ENCODE measurements around the gene ZMYND19. TPM values are rescaled to one million over a fixed set of nuclear protein-coding genes. Genes with fewer than 3 reads are reported as not detected.
A peak's percentile ranks its signal among the peaks of the same experiment; 100 is the strongest.
"Not testable (repeated sequence)": the region's sequence is repeated elsewhere in the genome, so short reads cannot be mapped to it uniquely, and the experiment has no call there.

The ZMYND19 gene
- 19.5 TPM for polyA plus RNA-seq (ENCODE audit: insufficient read length)
- long read RNA-seq, donor 1, transcript ZMYND19-201 (6 exons, 1,375 nt): major isoform, 29 of 29 reads
- long read RNA-seq, donor 1, partial matches to known transcripts: 0 of 29 reads
- long read RNA-seq, donor 1, other reads (novel, unspliced or antisense): 0 of 29 reads
- long read RNA-seq, donor 2, transcript ZMYND19-201 (6 exons, 1,375 nt): major isoform, 12 of 12 reads
- long read RNA-seq, donor 2, partial matches to known transcripts: 0 of 12 reads
- long read RNA-seq, donor 2, other reads (novel, unspliced or antisense): 0 of 12 reads
- long read RNA-seq, donor 3, transcript ZMYND19-201 (6 exons, 1,375 nt): major isoform, 15 of 15 reads
- long read RNA-seq, donor 3, partial matches to known transcripts: 0 of 15 reads
- long read RNA-seq, donor 3, other reads (novel, unspliced or antisense): 0 of 15 reads
- long read RNA-seq, donor 4, partial matches to known transcripts: 0 of 1 reads
- long read RNA-seq, donor 4, other reads (novel, unspliced or antisense): 0 of 1 reads
- long read RNA-seq, donor 5, transcript ZMYND19-201 (6 exons, 1,375 nt): major isoform, 24 of 24 reads
- long read RNA-seq, donor 5, partial matches to known transcripts: 0 of 24 reads
- long read RNA-seq, donor 5, other reads (novel, unspliced or antisense): 0 of 24 reads
- long read RNA-seq, donor 6, transcript ZMYND19-201 (6 exons, 1,375 nt): major isoform, 12 of 12 reads
- long read RNA-seq, donor 6, partial matches to known transcripts: 0 of 12 reads
- long read RNA-seq, donor 6, other reads (novel, unspliced or antisense): 0 of 12 reads
- long read RNA-seq, donor 7, transcript ZMYND19-201 (6 exons, 1,375 nt): major isoform, 17 of 23 reads
- long read RNA-seq, donor 7, partial matches to known transcripts: 6 of 23 reads
- long read RNA-seq, donor 7, other reads (novel, unspliced or antisense): 0 of 23 reads
- long read RNA-seq, donor 8, transcript ZMYND19-201 (6 exons, 1,375 nt): major isoform, 7 of 7 reads
- long read RNA-seq, donor 8, partial matches to known transcripts: 0 of 7 reads
- long read RNA-seq, donor 8, other reads (novel, unspliced or antisense): 0 of 7 reads

GRCh38 chr9:137590469-137591383, at the start of gene ZMYND19:
ZMYND19 (minus strand) TSS chr9:137590512; CDS start chr9:137590263, 249 bp downstream.
- peak; percentile 89 for DNase-seq

DNA sequence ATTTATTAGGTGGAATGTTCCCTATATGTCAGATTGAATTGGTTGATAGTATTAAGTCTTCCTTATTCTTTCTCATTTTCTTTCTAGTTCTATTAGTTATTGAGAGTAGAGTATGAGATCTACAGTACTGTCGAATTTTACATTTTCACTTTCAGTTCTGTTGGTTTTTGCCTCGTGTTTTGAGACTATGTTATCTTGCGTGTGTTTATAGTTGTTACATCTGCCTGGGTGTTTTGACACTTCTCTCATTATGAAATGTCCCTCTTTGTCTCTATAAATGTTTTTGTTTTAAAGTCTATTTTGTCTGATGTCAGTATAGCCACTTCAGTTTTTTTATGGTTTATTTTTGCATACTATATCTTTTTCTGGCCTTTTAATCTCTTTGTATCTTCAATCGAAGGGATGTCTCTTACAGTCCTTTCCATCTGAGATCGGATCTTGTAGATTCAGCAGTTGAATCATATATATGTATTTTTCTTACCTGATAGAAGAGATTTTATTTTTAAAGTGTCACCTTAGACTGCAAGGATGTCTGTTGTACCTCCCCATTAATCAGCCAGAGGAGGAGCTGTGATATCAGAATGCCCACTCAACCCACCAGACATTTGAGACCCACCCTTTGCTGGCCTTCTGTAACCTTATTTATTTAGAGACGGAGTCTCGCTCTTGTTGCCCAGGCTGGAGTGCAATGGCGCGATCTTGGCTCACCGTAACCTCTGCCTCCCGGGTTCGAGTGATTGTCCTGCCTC, 49.2 kb upstream of the ZMYND19 start:
- no peak for DNase-seq

DNA sequence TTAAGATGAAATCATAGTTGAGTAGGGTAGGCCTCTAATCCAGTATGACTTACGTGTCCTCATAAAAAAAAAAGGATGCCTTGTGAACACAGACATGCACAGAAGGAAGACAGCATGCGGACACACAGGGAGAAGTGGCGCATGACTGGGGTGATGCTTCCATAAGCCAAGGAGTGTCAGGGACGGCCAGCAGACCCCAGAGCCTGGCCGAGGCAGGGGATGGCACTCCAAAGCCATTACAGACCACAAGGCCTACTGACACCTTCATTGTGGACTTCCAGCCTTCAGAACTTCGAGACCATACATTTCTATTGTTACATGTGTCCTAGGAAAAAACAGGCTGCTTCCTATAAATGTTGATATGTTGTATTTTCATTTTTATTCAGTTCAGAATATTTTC, 48.4 kb upstream of the ZMYND19 start:
- DNase-seq: no peak

DNA sequence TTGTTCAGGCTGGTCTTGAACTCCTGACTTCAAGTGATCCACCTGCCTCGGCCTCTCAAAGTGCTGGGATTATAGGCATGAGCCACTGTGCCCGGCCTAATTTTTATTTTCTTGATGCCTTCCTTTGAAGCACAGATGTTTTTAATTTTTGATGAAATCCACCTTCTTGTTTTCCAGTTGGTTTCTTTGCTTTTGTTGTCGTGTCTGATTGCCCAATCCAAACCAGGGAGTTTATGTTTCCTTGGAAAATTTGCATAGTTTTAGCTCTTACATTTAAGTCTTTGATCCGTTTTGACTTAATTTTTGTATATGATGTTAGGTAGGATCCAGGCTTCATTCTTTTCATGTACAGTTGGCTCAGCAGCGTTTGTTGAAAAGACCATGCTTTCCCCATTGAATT, 43.7 kb upstream of the ZMYND19 start:
- no peak for DNase-seq

GRCh38 chr9:137632230-137633161, 42.2 kb upstream of the ZMYND19 start:
- no peak for DNase-seq

DNA sequence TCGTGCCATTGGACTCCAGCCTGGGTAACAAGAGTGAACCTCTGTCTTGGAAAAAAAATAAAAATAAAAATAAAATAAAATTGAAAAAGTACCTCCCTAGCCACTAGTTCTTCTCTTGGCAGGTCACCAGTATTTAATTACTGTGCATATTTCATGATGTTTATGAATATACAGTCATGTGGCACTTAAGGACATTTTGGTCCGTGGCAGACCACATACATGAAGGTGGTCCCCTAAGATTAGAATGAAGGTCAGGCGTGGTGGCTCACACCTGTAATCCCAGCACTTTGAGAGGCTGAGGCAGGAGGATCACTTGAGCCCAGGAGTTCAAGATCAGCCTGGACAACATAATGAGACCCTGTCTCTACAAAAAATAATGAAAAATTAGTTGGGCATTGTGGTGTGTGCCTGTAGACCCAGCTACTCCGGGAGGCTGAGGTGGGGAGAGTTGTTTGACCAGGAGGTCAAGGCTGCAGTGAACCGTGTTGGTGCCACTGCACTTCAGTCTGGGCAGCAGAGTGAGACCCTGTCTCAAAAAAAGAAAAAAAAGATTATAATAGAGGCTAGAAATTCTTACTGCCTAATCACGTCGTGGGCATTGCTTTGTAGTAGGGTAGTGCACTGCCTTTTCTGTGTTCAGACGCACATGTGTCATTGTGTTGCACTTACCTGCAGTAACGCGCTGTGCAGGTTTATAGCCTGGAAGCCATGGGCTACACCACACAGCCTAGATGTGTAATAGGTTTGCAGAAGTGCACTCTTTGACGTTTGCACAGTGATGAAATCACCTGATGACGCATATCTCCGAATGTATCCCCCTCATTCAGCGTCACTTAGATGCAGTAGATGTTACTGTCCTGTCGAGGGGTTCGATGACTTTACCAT, 41.3 kb upstream of the ZMYND19 start:
- no peak for DNase-seq

GRCh38 chr9:137630679-137631078, 40.4 kb upstream of the ZMYND19 start:
- no peak for DNase-seq

DNA sequence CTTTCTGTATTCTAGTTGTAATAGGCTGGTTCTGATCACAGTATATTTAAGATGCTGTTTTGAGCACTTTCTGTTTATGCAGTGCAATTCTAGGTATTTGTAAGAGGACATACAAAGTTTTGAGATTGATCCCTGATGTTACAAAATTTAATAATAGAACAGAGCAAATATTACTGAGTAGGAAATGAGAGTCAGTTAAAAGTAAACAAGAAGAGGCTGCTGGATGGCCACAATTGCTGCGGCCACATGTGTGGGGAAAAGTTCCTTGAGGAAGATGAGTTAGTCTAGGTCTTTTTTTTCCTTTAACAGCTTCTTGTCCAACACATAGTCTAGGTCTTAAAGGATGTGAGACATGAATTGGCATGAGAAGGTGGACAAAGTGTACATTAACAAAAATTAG, 39.8 kb upstream of the ZMYND19 start:
- DNase-seq: no peak

GRCh38 chr9:137627406-137627805, 37.1 kb upstream of the ZMYND19 start:
- DNase-seq: not testable (repeated sequence)

DNA sequence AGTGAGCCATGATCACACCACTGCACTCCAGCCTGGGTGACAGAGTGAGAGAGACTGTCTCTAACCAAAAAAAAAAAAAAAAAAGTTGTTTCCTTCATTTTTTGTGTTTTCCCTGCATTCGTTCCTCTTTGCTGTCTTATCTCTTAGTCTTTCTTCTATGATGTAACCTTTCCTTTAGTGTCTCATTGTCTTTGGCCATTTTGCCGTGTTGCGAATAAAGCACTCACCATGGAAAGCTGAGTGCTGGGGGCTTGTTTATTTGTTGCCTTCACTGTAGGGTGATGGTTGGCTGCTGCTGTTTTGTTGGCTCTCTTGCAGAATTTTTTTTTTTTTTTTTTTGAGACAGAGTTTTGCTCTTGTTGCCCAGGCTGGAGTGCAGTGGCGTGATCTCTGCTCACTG, 36.2 kb upstream of the ZMYND19 start:
- DNase-seq: no peak

- not testable (repeated sequence) for DNase-seq
Observed at GRCh38 chr9:137622211-137622610, 31.9 kb upstream of the ZMYND19 start.

GRCh38 chr9:137621131-137621757, 30.9 kb upstream of the ZMYND19 start:
- DNase-seq: no peak

DNA sequence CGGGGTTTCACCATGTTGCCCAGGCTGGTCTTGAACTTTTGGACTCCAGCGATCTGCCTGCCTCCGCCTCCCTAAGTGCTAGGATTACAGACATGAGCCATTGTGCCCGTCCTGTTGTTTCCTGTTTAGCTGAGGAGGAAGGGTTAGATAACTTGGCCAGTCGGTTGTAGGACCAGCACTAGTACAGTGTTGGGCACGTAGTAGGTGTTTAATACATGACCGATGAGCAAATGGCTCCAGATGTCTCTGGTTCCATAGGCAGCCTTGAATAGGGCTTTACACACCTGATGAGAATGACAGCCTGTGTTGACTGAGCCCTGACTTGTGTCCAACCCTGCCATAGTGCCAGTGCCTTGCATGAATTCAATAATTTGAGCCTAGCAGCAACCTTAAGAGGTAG, 30.3 kb upstream of the ZMYND19 start:
- DNase-seq: no peak

DNA sequence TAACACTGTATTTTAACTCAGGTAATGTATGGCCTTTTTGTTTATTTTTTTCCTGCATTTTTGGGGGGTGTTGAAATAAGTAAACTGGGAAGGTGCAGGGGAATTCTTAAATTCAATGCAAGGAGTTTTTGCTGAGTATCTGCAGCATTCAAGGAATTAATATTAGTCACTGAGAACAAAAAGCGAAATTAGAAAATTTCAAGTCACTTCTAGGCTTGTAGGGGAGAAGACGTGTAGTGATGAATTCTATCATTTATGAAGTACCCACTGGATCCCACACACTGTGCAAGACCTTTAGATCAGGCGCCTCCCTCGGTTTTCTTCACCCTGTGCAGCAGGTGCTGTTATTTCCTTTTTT, 29.7 kb upstream of the ZMYND19 start:
- no peak for DNase-seq

- DNase-seq: peak; percentile 35
Observed at GRCh38 chr9:137619240-137620047, 29.1 kb upstream of the ZMYND19 start.

DNA sequence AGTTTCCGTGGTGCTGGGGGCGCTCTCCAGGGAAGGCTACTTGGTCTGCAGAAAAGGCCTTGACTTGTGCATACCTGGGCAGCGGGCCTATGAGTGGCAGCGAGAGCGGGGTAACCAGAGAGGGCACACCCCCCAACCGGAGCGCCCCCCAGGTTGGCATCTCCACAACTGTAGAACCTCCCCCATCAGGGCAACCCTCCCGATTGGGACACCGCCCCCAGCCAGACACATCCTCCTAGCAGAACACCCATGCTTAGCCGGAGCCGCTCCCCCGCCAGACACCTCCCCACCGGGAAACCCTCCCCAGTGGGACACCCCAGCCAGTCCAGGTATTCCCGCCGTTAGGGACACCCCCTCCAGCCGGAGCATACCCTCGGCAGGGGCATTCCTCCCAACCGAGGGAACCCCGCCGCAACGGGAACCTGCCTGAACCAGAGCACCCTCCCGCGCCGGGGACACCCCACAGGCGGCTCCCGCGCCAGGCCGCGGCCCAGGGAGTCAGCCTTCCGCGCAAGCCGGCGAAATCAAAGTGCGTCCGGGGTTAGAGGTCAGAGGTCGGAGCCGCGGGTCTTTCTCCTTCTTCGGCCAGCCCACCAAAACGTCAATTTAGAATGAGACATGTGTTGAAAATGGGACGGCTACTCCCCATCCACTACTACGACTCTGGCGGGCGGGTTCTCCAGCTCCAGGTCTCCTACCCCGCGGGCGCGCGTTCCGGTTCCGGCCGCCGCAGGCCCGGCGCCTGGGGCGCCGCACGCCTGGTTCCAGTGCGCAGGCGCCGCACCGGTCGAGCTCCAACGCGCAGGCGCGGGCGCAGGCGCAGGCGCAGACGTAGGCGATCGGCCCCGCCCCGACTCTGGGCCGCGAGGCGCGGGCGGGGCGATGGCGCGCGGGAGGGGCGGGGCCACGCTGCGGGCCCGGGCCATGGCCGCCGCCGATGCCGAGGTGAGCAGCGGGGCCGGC, 28.1 kb upstream of the ZMYND19 start, which contains the start of gene EHMT1:
Gene EHMT1, plus strand, starts transcription at position 901 of the 963 bp plus-strand sequence. Its CDS starts 24 bp downstream, at position 925.
- DNase-seq: peak; percentile 84
